ENCODE measurements around the gene CLCA1.

CLCA1 gene

GRCh38 chr1:86466109-86466844 lies 2.5 kb upstream of the CLCA1 start:
- H3K9me3 ChIP-seq (ENCODE audit: severe bottlenecking) = no peaks in the 10 kb centered on the region
- no peak overlapping the region for H3K4me3 ChIP-seq (ENCODE audit: low read depth, low read length)
- DNase-seq = no peak
- no peaks in the 10 kb centered on the region for H3K27me3 ChIP-seq (ENCODE audit: insufficient read depth, low read depth, severe bottlenecking)
- no peak for TF ChIP-seq CTCF (IDR thresholded peaks at IDR 0.05; ENCODE audit: low read depth, low read length)
- H3K27ac ChIP-seq = no peak overlapping the region
- H3K36me3 ChIP-seq = no peaks in the 10 kb centered on the region

- H3K27me3 ChIP-seq (ENCODE audit: insufficient read depth, low read depth, severe bottlenecking) = no peaks in the 10 kb centered on the region
- DNase-seq = no peak
- H3K36me3 ChIP-seq = no peaks in the 10 kb centered on the region
- no peaks in the 10 kb centered on the region for H3K9me3 ChIP-seq (ENCODE audit: severe bottlenecking)
- H3K27ac ChIP-seq = no peak overlapping the region
- H3K4me3 ChIP-seq (ENCODE audit: low read depth, low read length) = no peak overlapping the region
- no peak for TF ChIP-seq CTCF (IDR thresholded peaks at IDR 0.05; ENCODE audit: low read depth, low read length)
Observed at GRCh38 chr1:86466986-86467385, 1.7 kb upstream of the CLCA1 start.

- H3K27ac ChIP-seq = no peak overlapping the region
- no peaks in the 10 kb centered on the region for H3K9me3 ChIP-seq (ENCODE audit: severe bottlenecking)
- no peaks in the 10 kb centered on the region for H3K27me3 ChIP-seq (ENCODE audit: insufficient read depth, low read depth, severe bottlenecking)
- DNase-seq = no peak
- H3K36me3 ChIP-seq = no peaks in the 10 kb centered on the region
- no peak overlapping the region for H3K4me3 ChIP-seq (ENCODE audit: low read depth, low read length)
- no peak for TF ChIP-seq CTCF (IDR thresholded peaks at IDR 0.05; ENCODE audit: low read depth, low read length)
Observed at GRCh38 chr1:86470859-86471258, 2.1 kb downstream of the CLCA1 start.

GRCh38 chr1:86471291-86471690 lies 2.6 kb downstream of the CLCA1 start:
- Histone ChIP-seq H3K36me3 (no peaks in the 10 kb centered on the region), H3K4me3 (ENCODE audit: low read depth, low read length) (no peak overlapping the region), H3K27ac (no peak overlapping the region), H3K9me3 (ENCODE audit: severe bottlenecking) (no peaks in the 10 kb centered on the region), H3K27me3 (ENCODE audit: insufficient read depth, low read depth, severe bottlenecking) (no peaks in the 10 kb centered on the region)
- no peak for DNase-seq
- no peak for TF ChIP-seq CTCF (IDR thresholded peaks at IDR 0.05; ENCODE audit: low read depth, low read length)

GRCh38 chr1:86472152-86472551 lies 3.4 kb downstream of the CLCA1 start:
- no peak overlapping the region for H3K27ac ChIP-seq
- no peaks in the 10 kb centered on the region for H3K27me3 ChIP-seq (ENCODE audit: insufficient read depth, low read depth, severe bottlenecking)
- no peaks in the 10 kb centered on the region for H3K36me3 ChIP-seq
- no peak for TF ChIP-seq CTCF (IDR thresholded peaks at IDR 0.05; ENCODE audit: low read depth, low read length)
- no peaks in the 10 kb centered on the region for H3K9me3 ChIP-seq (ENCODE audit: severe bottlenecking)
- H3K4me3 ChIP-seq (ENCODE audit: low read depth, low read length) = no peak overlapping the region
- DNase-seq = no peak

- no peak for TF ChIP-seq CTCF (IDR thresholded peaks at IDR 0.05; ENCODE audit: low read depth, low read length)
- no peak overlapping the region for H3K4me3 ChIP-seq (ENCODE audit: low read depth, low read length)
- H3K36me3 ChIP-seq = no peaks in the 10 kb centered on the region
- H3K27me3 ChIP-seq (ENCODE audit: insufficient read depth, low read depth, severe bottlenecking) = no peaks in the 10 kb centered on the region
- no peak overlapping the region for H3K27ac ChIP-seq
- no peaks in the 10 kb centered on the region for H3K9me3 ChIP-seq (ENCODE audit: severe bottlenecking)
- no peak for DNase-seq
Observed at GRCh38 chr1:86472767-86473166, 4.0 kb downstream of the CLCA1 start.

All from WERI-Rb-1 (cell line).